HCT116 (cell line): ENCODE measurements around the gene PAX5. TPM values are rescaled to one million over a fixed set of nuclear protein-coding genes. Genes with fewer than 3 reads are reported as not detected.

Source experiments
- ATAC-seq: fragments of 200-7000 bp; cut with Tn5 transposase; 2 replicates; pipeline ENCODE4 v1.9.1; 2020; ENCODE audit warnings: mild to moderate bottlenecking, moderate library complexity
- BruUV-seq: library from RNA; stranded (reverse); fragments of 400-500 nt; replicated peaks from 2 replicates; lab custom pipeline; 2021; lab: Mats Ljungman, UMichigan
- CTCF ChIA-PET: fragments of 300-600 bp; sonication (Branson Sonifier 250); formaldehyde crosslinking; loops from one replicate; lab custom pipeline; 2021; ENCODE audit warnings: antibody characterized with exemption; lab: Charles Lee
- POLR2A ChIA-PET: fragments of 300-600, 350-600 bp; sonication (Branson Sonifier 250); formaldehyde crosslinking; loops from one replicate; lab custom pipeline; 2021; ENCODE audit warnings: antibody characterized with exemption; lab: Charles Lee
- RAD21 ChIA-PET, 2 experiments: fragments of 300-600 bp; sonication (Branson Sonifier 250); formaldehyde crosslinking; loops; one replicate each; lab custom pipeline; 2023; ENCODE audit warnings: low total read pairs in 2 of 2; ENCODE audit not compliant: uncharacterized antibody in 2 of 2, unreplicated experiment in 2 of 2, low non-redundant PET in 1 of 2; lab: Charles Lee
- DNase-seq: peaks from one replicate; pipeline ENCODE4 v3.0.0-alpha.2; 2010; ENCODE audit warnings: low read depth, low spot score
- H2AFZ ChIP-seq: fragments of 200-600 bp; shearing (Covaris generic), sonication (generic); 2 replicates; pipeline ENCODE4 v1.6.1; 2017; ENCODE audit warnings: low read depth, mixed run types, mixed read lengths, antibody characterized with exemption, low read length; ENCODE audit not compliant: poor library complexity, severe bottlenecking
- H3K27ac ChIP-seq: 2 replicates; pipeline ENCODE4 v1.5.1; 2012; ENCODE audit warnings: low read depth, low read length
- H3K27me3 ChIP-seq: fragments of 200-600 bp; sonication (generic); 2 replicates; pipeline ENCODE4 v1.6.1; 2016; ENCODE audit warnings: mixed run types, low read length, mixed read lengths; ENCODE audit not compliant: insufficient read depth
- H3K36me3 ChIP-seq, 2 experiments: fragments of 200-500 bp in 1 of 2; fragments of 200-600 bp in 1 of 2; sonication (Bioruptor generic) in 1 of 2; sonication (generic) in 1 of 2; 2 replicates each; pipeline versions ENCODE4 v1.5.1 to v1.6.1; 2014 to 2016; ENCODE audit warnings: low read length in 2 of 2, inconsistent platforms in 1 of 2, mixed read lengths in 1 of 2, mixed run types in 1 of 2; ENCODE audit not compliant: insufficient read depth in 2 of 2, control insufficient read depth in 1 of 2
- H3K4me1 ChIP-seq, 2 experiments: fragments of 200-600 bp in 1 of 2; sonication (generic) in 1 of 2; 2 replicates each; pipeline versions ENCODE4 v1.5.1 to v1.6.1; 2012 to 2017; ENCODE audit warnings: low read length in 2 of 2, inconsistent platforms in 1 of 2, mild to moderate bottlenecking in 1 of 2, mixed read lengths in 1 of 2, mixed run types in 1 of 2, moderate library complexity in 1 of 2; ENCODE audit not compliant: insufficient read depth in 2 of 2, control insufficient read depth in 1 of 2
- H3K4me2 ChIP-seq: fragments of 200-600 bp; sonication (generic); 2 replicates; pipeline ENCODE4 v1.6.1; 2017; ENCODE audit warnings: mixed run types, low read length, mixed read lengths
- H3K4me3 ChIP-seq, 2 experiments: fragments of 200-600 bp in 1 of 2; sonication (generic) in 1 of 2; replicated peaks in 1 of 2; 2 replicates each; pipeline ENCODE4 v1.5.1; 2011 to 2016; ENCODE audit warnings: low read length in 2 of 2, control low read depth in 1 of 2, low read depth in 1 of 2, mild to moderate bottlenecking in 1 of 2, mixed read lengths in 1 of 2, mixed run types in 1 of 2
- H3K79me2 ChIP-seq: fragments of 200-600 bp; sonication (generic); 2 replicates; pipeline ENCODE4 v1.6.1; 2017; ENCODE audit warnings: mild to moderate bottlenecking, mixed run types, low read length, moderate library complexity, mixed read lengths; ENCODE audit not compliant: insufficient read depth
- H3K9ac ChIP-seq: fragments of 200-600 bp; sonication (generic); 2 replicates; pipeline ENCODE4 v1.6.1; 2016; ENCODE audit warnings: low read length, mixed read lengths
- H3K9me2 ChIP-seq: fragments of 200-600 bp; sonication (generic), shearing (Covaris generic); 2 replicates; pipeline ENCODE4 v1.6.1; 2017; ENCODE audit warnings: mixed run types, mild to moderate bottlenecking, moderate library complexity; ENCODE audit not compliant: insufficient read depth
- H3K9me3 ChIP-seq, 2 experiments: fragments of 200-500 bp in 1 of 2; fragments of 200-600 bp in 1 of 2; sonication (Bioruptor generic) in 1 of 2; sonication (generic) in 1 of 2; 2 replicates each; pipeline ENCODE4 v1.6.1; 2014 to 2017; ENCODE audit warnings: low read length in 2 of 2, mixed read lengths in 2 of 2, inconsistent platforms in 1 of 2, low read depth in 1 of 2, mild to moderate bottlenecking in 1 of 2, mixed run types in 1 of 2, moderate library complexity in 1 of 2; ENCODE audit not compliant: control insufficient read depth in 1 of 2, insufficient read depth in 1 of 2
- H4K20me1 ChIP-seq: fragments of 200-600 bp; sonication (generic), shearing (Covaris generic); 2 replicates; pipeline ENCODE4 v1.6.1; 2017; ENCODE audit warnings: mixed run types, mild to moderate bottlenecking, moderate library complexity; ENCODE audit not compliant: insufficient read depth
- CBX3 ChIP-seq: IDR thresholded peaks from 2 replicates; pipeline ENCODE4 v1.6.1; 2012; ENCODE audit warnings: low read depth
- CEBPB ChIP-seq: IDR thresholded peaks from 2 replicates; pipeline ENCODE4 v1.6.1; 2012; ENCODE audit warnings: low read depth
- CTCF ChIP-seq, 3 experiments: fragments of 200-600 bp in 1 of 3; sonication (generic) in 1 of 3; IDR thresholded peaks in 2 of 3; conservative IDR thresholded peaks in 1 of 3; 2 replicates each; pipeline ENCODE4 v1.5.1; 2012 to 2017; ENCODE audit warnings: low read depth in 2 of 3, low read length in 2 of 3, antibody characterized with exemption in 1 of 3, borderline replicate concordance in 1 of 3, control low read depth in 1 of 3, mild to moderate bottlenecking in 1 of 3, mixed read lengths in 1 of 3, mixed run types in 1 of 3, moderate library complexity in 1 of 3; ENCODE audit not compliant: insufficient read depth in 1 of 3
- EGR1 ChIP-seq: IDR thresholded peaks from 2 replicates; pipeline ENCODE4 v1.6.1; 2012; ENCODE audit warnings: low read depth
- EZH2phosphoT487 ChIP-seq: fragments of 200-600 bp; IDR thresholded peaks from 2 replicates; pipeline ENCODE4 v1.6.1; 2018; ENCODE audit warnings: antibody characterized with exemption, borderline replicate concordance
- REST ChIP-seq: IDR thresholded peaks from 2 replicates; pipeline ENCODE4 v1.6.1; 2012; ENCODE audit warnings: low read depth
- SIN3A ChIP-seq: IDR thresholded peaks from 2 replicates; pipeline ENCODE4 v1.6.1; 2012; ENCODE audit warnings: low read depth
- SP1 ChIP-seq: IDR thresholded peaks from 2 replicates; pipeline ENCODE4 v1.6.1; 2012; ENCODE audit warnings: low read depth
- SRF ChIP-seq: IDR thresholded peaks from 2 replicates; pipeline ENCODE4 v1.6.1; 2012; ENCODE audit warnings: low read depth
- YY1 ChIP-seq: IDR thresholded peaks from 2 replicates; pipeline ENCODE4 v1.6.1; 2011; ENCODE audit warnings: low read length, low read depth, moderate library complexity, mild to moderate bottlenecking; ENCODE audit not compliant: insufficient replicate concordance; ENCODE audit errors: extremely low read depth
- ZFX ChIP-seq: fragments of 450-650 bp; IDR thresholded peaks from 2 replicates; pipeline ENCODE4 v1.6.1; 2017
- intact Hi-C: fragments of 100-400 bp; cut with micrococcal nuclease; formaldehyde crosslinking; loops from 2 replicates; pipeline ENCODE4 v1.10.0; 2022
- total RNA-seq: library from RNA; stranded (reverse); gene quantifications from one replicate; pipeline ENCODE4 v1.2.1, GENCODE V29; 2021; ENCODE audit not compliant: unreplicated experiment

The PAX5 gene
- total RNA-seq, 1 experiment from 2014 or later, result 0.17 TPM

GRCh38 chr9:36833954-36834353, 200.1 kb downstream of the PAX5 start:
- Histone ChIP-seq H3K4me2 (no peak overlapping the region), H4K20me1 (no peaks in the 10 kb centered on the region), H2AFZ (no peak overlapping the region), H3K79me2 (no peaks in the 10 kb centered on the region), H3K27me3 (no peaks in the 10 kb centered on the region; the same call in 1 of the 2 replicates), H3K4me1 (no peaks in the 10 kb centered on the region), H3K4me3 (no peak overlapping the region), H3K36me3 (no peaks in the 10 kb centered on the region), H3K9me3 (no peaks in the 10 kb centered on the region), H3K9ac (no peak overlapping the region), H3K9me2 (no peaks in the 10 kb centered on the region), H3K27ac (no peak overlapping the region)
- BruUV-seq, result no TSS peak
- intact Hi-C loops, result no loop called here
- RAD21 ChIA-PET, result no interaction called here
- CTCF ChIA-PET, result no interaction called here
- TF ChIP-seq CEBPB, result no peak
- 0 out of 6 replicates have a peak, but pooled peaks of 1 of the 3 experiments have one; percentile 9 for TF ChIP-seq CTCF (IDR thresholded peaks at IDR 0.05 in 2 of 3, conservative IDR thresholded peaks at IDR 0.05 in 1 of 3; ENCODE audit: borderline replicate concordance in 1 of 3, insufficient read depth in 1 of 3, low read depth in 2 of 3, low read length in 2 of 3)
- POLR2A ChIA-PET, result no interaction called here
- ATAC-seq (peak; percentile 46; the same call in 1 of the 2 replicates), DNase-seq (no peak)

- RAD21 ChIA-PET, result no interaction called here
- Histone ChIP-seq H3K4me1 (no peaks in the 10 kb centered on the region), H3K4me3 (no peak overlapping the region), H3K9me2 (no peaks in the 10 kb centered on the region), H4K20me1 (no peaks in the 10 kb centered on the region), H3K9me3 (no peaks in the 10 kb centered on the region), H3K4me2 (no peak overlapping the region), H3K27me3 (no peaks in the 10 kb centered on the region; the same call in 1 of the 2 replicates), H3K36me3 (no peaks in the 10 kb centered on the region), H2AFZ (no peak overlapping the region), H3K27ac (no peak overlapping the region), H3K79me2 (no peaks in the 10 kb centered on the region), H3K9ac (no peak overlapping the region)
- no peak for DNase-seq
- CTCF ChIA-PET, result no interaction called here
- no peak for ATAC-seq
- intact Hi-C loops, result no loop called here
- POLR2A ChIA-PET, result no interaction called here
- TF ChIP-seq EGR1 (no peak), YY1 (no peak), REST (no peak), CBX3 (no peak), EZH2phosphoT487 (no peak), ZFX (no peak), CEBPB (no peak), SIN3A (no peak), SP1 (no peak), SRF (no peak)
- BruUV-seq, result no TSS peak
Measured at GRCh38 chr9:36832164-36832795, 201.8 kb downstream of the PAX5 start.
